Adrenal gland (tissue), 12 donors: Measurements from ENCODE around the gene KRT1. TPM values are rescaled to one million over a fixed set of nuclear protein-coding genes. Genes with fewer than 3 reads are reported as not detected.

Experiments used
- DNase-seq, 7 donors: peaks; one replicate each; pipeline ENCODE4 v3.0.0-alpha.2; 2019 to 2020
- H3K27ac ChIP-seq, 5 donors: fragments of 200-600 bp; sonication (generic) in 4 of 5; 1 replicate in 3 of 5; 2 replicates in 2 of 5; pipeline versions ENCODE4 v1.5.1 to v1.8.0; 2016 to 2020; ENCODE audit warnings: mild to moderate bottlenecking in 1 of 5
- H3K27me3 ChIP-seq: fragments of 200-600 bp; 2 replicates; pipeline ENCODE4 v1.8.0; 2021
- H3K36me3 ChIP-seq, 2 donors: fragments of 200-600 bp; replicated peaks in 1 of 2; 1 replicate in 1 of 2; 2 replicates in 1 of 2; pipeline versions ENCODE4 v1.5.1 to v1.8.0; 2018 to 2022
- H3K4me1 ChIP-seq, 2 donors: fragments of 200-600 bp; replicated peaks in 1 of 2; 1 replicate in 1 of 2; 2 replicates in 1 of 2; pipeline versions ENCODE4 v1.5.1 to v1.8.0; 2018 to 2021
- H3K4me3 ChIP-seq, 4 donors: fragments of 200-600 bp; sonication (generic) in 3 of 4; one replicate each; pipeline ENCODE4 v1.5.1; 2016 to 2018
- H3K9me3 ChIP-seq, 3 donors: fragments of 200-600 bp; sonication (generic) in 1 of 3; replicated peaks in 1 of 3; 1 replicate in 2 of 3; 2 replicates in 1 of 3; pipeline versions ENCODE4 v1.5.1 to v1.8.0; 2016 to 2021
- POLR2A ChIP-seq, 2 donors: fragments of 450-650 bp; IDR thresholded peaks; one replicate each; pipeline ENCODE4 v1.6.1; 2017; ENCODE audit warnings: antibody characterized with exemption in 2 of 2, mild to moderate bottlenecking in 2 of 2, moderate library complexity in 1 of 2
- WGBS, 4 donors: extraction: QIAGEN DNeasy Blood & Tissue Kit in 2 of 4; methylation state at CpG; one replicate each; pipeline versions ENCODE4 v1.1.5 to v1.1.7; 2013 to 2017; 5-methylcytosine and 5-hydroxymethylcytosine counted together
- intact Hi-C, 2 donors: fragments of 100-400 bp; cut with DNase I; formaldehyde crosslinking; loops; one replicate each; pipeline versions ENCODE4 v1.14.1 to v1.15.0; 2022 to 2023
- polyA plus RNA-seq, 3 donors: library from polyadenylated mRNA; stranded (reverse); fragments of 200-250 nt in 2 of 3; fragments of 350-450 nt in 1 of 3; fragmentation: Illumina TruSeq in 1 of 3; extraction: RNeasy Lipid Tissue Mini Kit (QIAGEN cat#74804) in 1 of 3; gene quantifications; one replicate each; pipeline ENCODE4 v1.2.3, GENCODE V29; 2013 to 2014
- total RNA-seq, 9 donors: library from RNA; depleted of rRNA in 4 of 9; stranded (reverse); fragments of >200 nt in 4 of 9; fragments of 120-200 nt in 1 of 9; fragmentation: NEBNext Ultra II Directional in 1 of 9; extraction: Animal tissue kit (Norgen Biotek cat#: 25700) in 1 of 9; gene quantifications; one replicate each; pipeline versions ENCODE4 v1.1.0 to v1.2.4, GENCODE V29; 2013 to 2023
- TF ChIP-seq, protein P1 (sequence below), 6 experiments: fragments of 450-650 bp in 4 of 6; fragments of 200-600 bp in 2 of 6; sonication (generic) in 1 of 6; IDR thresholded peaks; 1 replicate in 5 of 6; 2 replicates in 1 of 6; pipeline versions ENCODE4 v1.5.1 to v1.8.0; 2016 to 2021; ENCODE audit warnings: antibody characterized with exemption in 6 of 6, mild to moderate bottlenecking in 2 of 6, moderate library complexity in 1 of 6
- donor health status: healthy with polysubstance abuse.
- donor health status: Bipolar disorder and iron deficiency.
- donor health status: DM: yes; HTN: yes; CAD: no.
- donor health status: DM: no; HTN: no; CAD: no.
- donor health status: DM: no; HTN: no; CAD: no.
- donor health status: DM: yes; HTN: yes; CAD: no.

KRT1 gene
- total and polyA plus RNA-seq, 12 donors, result 0.08 to 0.67 TPM; not detected in 10

GRCh38 chr12:52682381-52682660 is 2.1 kb upstream of the KRT1 start:
- Histone ChIP-seq H3K36me3 (no peaks in the 10 kb centered on the region), H3K4me3 (no peak overlapping the region), H3K4me1 (no peaks in the 10 kb centered on the region), H3K27me3 (peaks cover 15% of the 10 kb centered on the region), H3K9me3 (no peaks in the 10 kb centered on the region), H3K27ac (no peak overlapping the region)
- no peak for DNase-seq
- TF ChIP-seq POLR2A (IDR thresholded peaks at IDR 0.05), result no peak
- TF ChIP-seq, protein P1, sequence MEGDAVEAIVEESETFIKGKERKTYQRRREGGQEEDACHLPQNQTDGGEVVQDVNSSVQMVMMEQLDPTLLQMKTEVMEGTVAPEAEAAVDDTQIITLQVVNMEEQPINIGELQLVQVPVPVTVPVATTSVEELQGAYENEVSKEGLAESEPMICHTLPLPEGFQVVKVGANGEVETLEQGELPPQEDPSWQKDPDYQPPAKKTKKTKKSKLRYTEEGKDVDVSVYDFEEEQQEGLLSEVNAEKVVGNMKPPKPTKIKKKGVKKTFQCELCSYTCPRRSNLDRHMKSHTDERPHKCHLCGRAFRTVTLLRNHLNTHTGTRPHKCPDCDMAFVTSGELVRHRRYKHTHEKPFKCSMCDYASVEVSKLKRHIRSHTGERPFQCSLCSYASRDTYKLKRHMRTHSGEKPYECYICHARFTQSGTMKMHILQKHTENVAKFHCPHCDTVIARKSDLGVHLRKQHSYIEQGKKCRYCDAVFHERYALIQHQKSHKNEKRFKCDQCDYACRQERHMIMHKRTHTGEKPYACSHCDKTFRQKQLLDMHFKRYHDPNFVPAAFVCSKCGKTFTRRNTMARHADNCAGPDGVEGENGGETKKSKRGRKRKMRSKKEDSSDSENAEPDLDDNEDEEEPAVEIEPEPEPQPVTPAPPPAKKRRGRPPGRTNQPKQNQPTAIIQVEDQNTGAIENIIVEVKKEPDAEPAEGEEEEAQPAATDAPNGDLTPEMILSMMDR (IDR thresholded peaks at IDR 0.05), result no peak
- 76 to 80% (median 79%) methylated on average over 2 of the region's 2 CpGs for WGBS, 4 donors
- intact Hi-C loops, result no loop called here

DNA sequence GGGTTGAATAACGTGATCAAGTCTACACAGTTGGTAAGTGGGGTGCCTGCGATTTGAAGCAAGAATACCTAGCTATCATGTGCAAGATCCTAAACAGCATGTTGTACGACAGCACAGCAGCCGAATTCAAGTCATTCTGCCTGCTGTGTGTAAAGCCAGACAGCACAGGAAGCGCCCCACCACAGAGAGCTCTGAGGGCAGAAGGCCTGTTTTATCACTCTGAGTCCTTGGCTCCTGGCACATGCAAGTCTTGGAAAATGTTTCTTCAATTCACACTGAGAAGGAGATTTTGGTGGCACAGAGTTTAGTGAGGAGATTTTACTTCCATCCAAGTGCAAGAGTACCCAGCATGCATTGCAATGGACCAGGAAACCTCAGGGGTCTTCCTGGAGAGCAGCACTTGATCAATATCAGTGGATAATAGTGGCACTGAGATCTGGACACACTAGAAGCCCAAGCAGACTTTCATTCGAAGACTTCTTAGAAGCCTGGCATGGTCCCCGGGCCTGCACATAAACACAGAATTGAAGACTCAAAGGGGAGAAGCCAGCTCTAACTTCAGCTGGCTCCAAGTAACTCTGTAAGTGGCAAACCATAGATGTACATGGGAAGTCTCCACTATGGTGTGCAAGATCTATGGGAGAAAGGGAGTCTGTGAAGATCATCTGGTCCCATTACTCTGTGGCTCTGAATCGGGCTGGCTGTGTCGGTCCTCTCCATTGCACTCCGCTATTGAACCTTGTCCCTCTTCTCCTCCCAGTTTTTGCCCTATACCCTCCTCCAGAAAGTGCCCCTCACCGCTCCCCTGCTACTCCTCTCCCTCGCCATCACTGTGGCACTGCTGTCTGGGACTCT is 1.5 kb upstream of the KRT1 start:
- H3K27ac ChIP-seq, result no peak overlapping the region
- H3K36me3 ChIP-seq, result no peaks in the 10 kb centered on the region
- peaks cover 20% of the 10 kb centered on the region for H3K27me3 ChIP-seq
- no peaks in the 10 kb centered on the region for H3K9me3 ChIP-seq
- 66 to 84% (median 77%) methylated on average over 12 of the region's 12 CpGs for WGBS, 4 donors
- H3K4me1 ChIP-seq, result no peaks in the 10 kb centered on the region
- intact Hi-C loops, result no loop called here
- no peak for TF ChIP-seq POLR2A (IDR thresholded peaks at IDR 0.05)
- TF ChIP-seq, protein P1 (IDR thresholded peaks at IDR 0.05), result no peak
- H3K4me3 ChIP-seq, result no peak overlapping the region
- DNase-seq, result no peak

DNA sequence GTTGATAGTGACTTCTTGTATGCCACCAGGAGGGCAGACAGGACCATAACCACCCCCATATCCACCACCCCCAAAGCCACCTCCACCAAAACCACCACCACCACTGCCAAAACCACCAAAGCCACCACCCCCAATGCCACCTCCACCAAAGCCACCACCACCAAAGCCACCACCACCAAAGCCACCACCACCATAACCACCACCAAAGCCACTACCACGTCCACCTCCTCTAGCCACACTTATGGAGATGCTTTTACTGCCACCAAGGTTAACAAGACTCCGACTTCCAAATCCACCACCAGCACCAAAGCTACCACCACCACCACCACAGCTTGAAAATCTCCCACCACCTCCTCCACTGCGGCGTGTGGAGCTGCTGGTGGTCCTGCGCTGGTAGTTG is 332 bp downstream of the KRT1 start:
- H3K27me3 ChIP-seq, result peaks cover 18% of the 10 kb centered on the region
- H3K4me1 ChIP-seq, result no peaks in the 10 kb centered on the region
- H3K27ac ChIP-seq, result no peak overlapping the region
- H3K4me3 ChIP-seq, result no peak overlapping the region
- no peaks in the 10 kb centered on the region for H3K36me3 ChIP-seq
- TF ChIP-seq POLR2A (IDR thresholded peaks at IDR 0.05), result no peak
- TF ChIP-seq, protein P1 (IDR thresholded peaks at IDR 0.05), result no peak
- WGBS, 4 donors, result 76 to 100% (median 87%) methylated on average over 4 to 5 of the region's 5 CpGs
- no peak for DNase-seq
- no peaks in the 10 kb centered on the region for H3K9me3 ChIP-seq
- intact Hi-C loops, result no loop called here

- DNase-seq, result no peak
- H3K4me3 ChIP-seq, result no peak overlapping the region
- H3K27ac ChIP-seq, result no peak overlapping the region
- no peak for TF ChIP-seq POLR2A (IDR thresholded peaks at IDR 0.05)
- TF ChIP-seq, protein P1 (IDR thresholded peaks at IDR 0.05), result no peak
- H3K9me3 ChIP-seq, result no peaks in the 10 kb centered on the region
- H3K27me3 ChIP-seq, result peaks cover 18% of the 10 kb centered on the region
- H3K4me1 ChIP-seq, result no peaks in the 10 kb centered on the region
- 73 to 86% (median 78%) methylated on average over 1 of the region's 1 CpG for WGBS, 4 donors
- intact Hi-C loops, result no loop called here
- H3K36me3 ChIP-seq, result no peaks in the 10 kb centered on the region
Measured at GRCh38 chr12:52677671-52678070, 2.5 kb downstream of the KRT1 start.
